Gastroesophageal sphincter (tissue), 4 donors: Measurements from ENCODE around the gene MCM3. TPM values are rescaled to one million over a fixed set of nuclear protein-coding genes. Genes with fewer than 3 reads are reported as not detected.

Experiments used
- ATAC-seq: fragments of 150-250 bp; one replicate; pipeline ENCODE4 v1.9.1; 2016; ENCODE audit warnings: mild to moderate bottlenecking, moderate library complexity
- H3K27ac ChIP-seq, 4 donors: fragments of 200-600 bp; sonication (generic) in 3 of 4; 1 replicate in 3 of 4; 2 replicates in 1 of 4; pipeline ENCODE4 v1.5.1; 2016 to 2019
- H3K27me3 ChIP-seq: fragments of 200-600 bp; sonication (generic); one replicate; pipeline ENCODE4 v1.5.1; 2019
- H3K36me3 ChIP-seq, 2 donors: fragments of 200-600 bp; sonication (generic); one replicate each; pipeline ENCODE4 v1.5.1; 2019; ENCODE audit warnings: control low read depth in 1 of 2
- H3K4me1 ChIP-seq, 3 donors: fragments of 200-600 bp; sonication (generic); 1 replicate in 2 of 3; 2 replicates in 1 of 3; pipeline ENCODE4 v1.5.1; 2016 to 2019; ENCODE audit warnings: control low read depth in 2 of 3
- H3K4me3 ChIP-seq, 2 donors: fragments of 200-600 bp; sonication (generic); one replicate each; pipeline ENCODE4 v1.5.1; 2019; ENCODE audit warnings: mild to moderate bottlenecking in 1 of 2, moderate library complexity in 1 of 2
- H3K9me3 ChIP-seq, 3 donors: fragments of 200-600 bp; sonication (generic); one replicate each; pipeline ENCODE4 v1.5.1; 2017 to 2019; ENCODE audit warnings: control low read depth in 2 of 3
- EP300 ChIP-seq: sonication (generic); formaldehyde crosslinking; IDR thresholded peaks from one replicate; pipeline ENCODE4 v1.6.1; 2017; ENCODE audit warnings: antibody characterized with exemption, mild to moderate bottlenecking
- POLR2A ChIP-seq, 2 donors: fragments of 450-650 bp; IDR thresholded peaks; one replicate each; pipeline ENCODE4 v1.6.1; 2017; ENCODE audit warnings: antibody characterized with exemption in 2 of 2, mild to moderate bottlenecking in 2 of 2, moderate library complexity in 1 of 2
- POLR2AphosphoS5 ChIP-seq: sonication (generic); formaldehyde crosslinking; IDR thresholded peaks from one replicate; pipeline ENCODE4 v1.6.1; 2017; ENCODE audit warnings: antibody characterized with exemption
- WGBS, 2 donors: methylation state at CpG; one replicate each; pipeline ENCODE4 v1.1.5; 2018; ENCODE audit warnings: low coverage in 1 of 2; 5-methylcytosine and 5-hydroxymethylcytosine counted together
- total RNA-seq, 4 donors: library from RNA; depleted of rRNA; stranded (reverse); fragments of >200 nt; gene quantifications; one replicate each; pipeline ENCODE4 v1.1.0, GENCODE V29; 2016
- TF ChIP-seq, protein P1 (sequence below), 4 experiments: fragments of 200-600 bp in 2 of 4; fragments of 450-650 bp in 2 of 4; sonication (generic) in 1 of 4; IDR thresholded peaks; one replicate each; pipeline ENCODE4 v1.5.1; 2017 to 2019; ENCODE audit warnings: antibody characterized with exemption in 4 of 4, mild to moderate bottlenecking in 2 of 4, moderate library complexity in 2 of 4

MCM3 gene
- total RNA-seq, 4 donors from 2014 or later: 36.1 to 53.3 (median 45.4) TPM

DNA sequence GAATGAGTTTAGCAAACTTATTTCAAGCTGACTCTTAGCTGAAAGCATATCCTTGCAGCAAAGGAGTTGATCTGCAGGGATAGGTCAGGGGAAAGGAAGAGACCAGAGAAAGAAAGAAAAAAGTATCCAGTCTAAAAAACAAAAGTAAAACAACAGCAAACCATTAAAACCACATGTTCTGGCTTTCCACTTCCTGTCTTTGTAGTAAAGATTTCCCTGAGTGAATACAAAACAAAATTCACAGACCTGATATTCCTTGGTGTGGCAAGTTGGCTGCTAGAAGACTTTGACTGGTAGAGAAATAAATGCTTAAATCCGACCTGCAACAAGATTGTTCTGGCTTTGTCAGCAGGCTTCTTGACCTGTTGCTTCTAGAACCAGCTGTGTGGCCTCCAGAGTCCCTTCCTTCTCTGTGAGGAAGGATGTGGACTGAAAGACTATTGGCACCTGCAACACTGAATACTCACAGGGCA lies 23.4 kb upstream of the MCM3 start:
- ATAC-seq: no peak
- Histone ChIP-seq H3K27me3 (no peaks in the 10 kb centered on the region), H3K27ac (no peak overlapping the region), H3K4me3 (no peak overlapping the region), H3K36me3 (no peaks in the 10 kb centered on the region), H3K9me3 (no peaks in the 10 kb centered on the region), H3K4me1 (peaks cover 4 to 22% (median 16%) of the 10 kb centered on the region in 3 donors)
- TF ChIP-seq, protein P1, sequence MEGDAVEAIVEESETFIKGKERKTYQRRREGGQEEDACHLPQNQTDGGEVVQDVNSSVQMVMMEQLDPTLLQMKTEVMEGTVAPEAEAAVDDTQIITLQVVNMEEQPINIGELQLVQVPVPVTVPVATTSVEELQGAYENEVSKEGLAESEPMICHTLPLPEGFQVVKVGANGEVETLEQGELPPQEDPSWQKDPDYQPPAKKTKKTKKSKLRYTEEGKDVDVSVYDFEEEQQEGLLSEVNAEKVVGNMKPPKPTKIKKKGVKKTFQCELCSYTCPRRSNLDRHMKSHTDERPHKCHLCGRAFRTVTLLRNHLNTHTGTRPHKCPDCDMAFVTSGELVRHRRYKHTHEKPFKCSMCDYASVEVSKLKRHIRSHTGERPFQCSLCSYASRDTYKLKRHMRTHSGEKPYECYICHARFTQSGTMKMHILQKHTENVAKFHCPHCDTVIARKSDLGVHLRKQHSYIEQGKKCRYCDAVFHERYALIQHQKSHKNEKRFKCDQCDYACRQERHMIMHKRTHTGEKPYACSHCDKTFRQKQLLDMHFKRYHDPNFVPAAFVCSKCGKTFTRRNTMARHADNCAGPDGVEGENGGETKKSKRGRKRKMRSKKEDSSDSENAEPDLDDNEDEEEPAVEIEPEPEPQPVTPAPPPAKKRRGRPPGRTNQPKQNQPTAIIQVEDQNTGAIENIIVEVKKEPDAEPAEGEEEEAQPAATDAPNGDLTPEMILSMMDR (IDR thresholded peaks at IDR 0.05): no peak
- TF ChIP-seq POLR2A (IDR thresholded peaks at IDR 0.05) (no peak), POLR2AphosphoS5 (no peak), EP300 (no peak)
- WGBS, 2 donors: 13 to 33% methylated on average over 1 of the region's 1 CpG

DNA sequence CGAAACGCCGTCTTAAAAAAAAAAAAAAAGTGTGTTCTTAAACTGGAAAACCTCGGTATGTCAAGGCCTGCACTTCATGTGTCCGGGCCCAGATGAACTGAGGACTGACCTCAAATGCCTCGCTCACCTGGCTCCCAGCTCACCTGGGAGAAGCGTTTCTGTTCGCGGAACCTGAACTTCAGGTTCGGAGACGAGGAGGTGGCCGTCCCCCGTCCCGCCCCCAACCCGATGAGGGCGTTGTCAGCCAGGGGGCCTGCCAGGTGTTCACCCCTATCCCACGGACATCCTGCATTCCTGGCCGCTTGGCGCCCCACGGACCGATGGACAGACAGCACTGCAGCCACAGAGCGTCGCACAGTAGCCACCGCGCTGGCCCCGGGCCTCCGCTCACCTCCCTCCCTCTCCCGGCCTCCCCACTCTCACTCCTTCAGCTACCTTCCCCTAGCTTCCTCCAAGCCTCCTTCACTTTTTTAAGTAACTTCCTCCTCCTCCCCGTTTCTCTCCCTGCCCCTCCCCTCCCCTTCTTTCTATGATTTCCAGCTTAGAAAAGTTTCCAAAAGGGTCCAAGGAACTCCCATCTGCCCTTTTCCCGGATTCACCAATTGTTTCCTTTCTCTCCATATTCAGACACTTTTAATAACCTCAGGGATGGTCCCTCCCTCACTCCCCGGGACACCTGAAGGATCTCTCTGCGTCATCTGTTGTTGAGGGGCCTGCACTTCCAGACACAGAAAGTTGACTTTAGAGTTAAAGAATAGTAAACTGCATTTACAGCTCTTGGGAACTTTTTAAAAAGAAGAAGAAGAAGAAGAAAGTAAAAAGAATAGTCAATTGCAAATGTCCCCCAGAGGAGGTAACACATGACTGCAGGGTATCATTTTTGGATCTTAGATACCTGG lies 22.7 kb upstream of the MCM3 start:
- ATAC-seq: no peak
- TF ChIP-seq EP300: no peak
- no peak for TF ChIP-seq POLR2AphosphoS5
- no peak for TF ChIP-seq POLR2A (IDR thresholded peaks at IDR 0.05)
- TF ChIP-seq, protein P1 (IDR thresholded peaks at IDR 0.05): no peak
- H3K27ac ChIP-seq: no peak overlapping the region
- H3K4me1 ChIP-seq: peaks cover 4 to 22% (median 16%) of the 10 kb centered on the region in 3 donors
- H3K4me3 ChIP-seq: no peak overlapping the region
- H3K27me3 ChIP-seq: no peaks in the 10 kb centered on the region
- no peaks in the 10 kb centered on the region for H3K36me3 ChIP-seq
- WGBS, 2 donors: 58 to 70% methylated on average over 12 to 28 of the region's 32 CpGs
- H3K9me3 ChIP-seq: no peaks in the 10 kb centered on the region

DNA sequence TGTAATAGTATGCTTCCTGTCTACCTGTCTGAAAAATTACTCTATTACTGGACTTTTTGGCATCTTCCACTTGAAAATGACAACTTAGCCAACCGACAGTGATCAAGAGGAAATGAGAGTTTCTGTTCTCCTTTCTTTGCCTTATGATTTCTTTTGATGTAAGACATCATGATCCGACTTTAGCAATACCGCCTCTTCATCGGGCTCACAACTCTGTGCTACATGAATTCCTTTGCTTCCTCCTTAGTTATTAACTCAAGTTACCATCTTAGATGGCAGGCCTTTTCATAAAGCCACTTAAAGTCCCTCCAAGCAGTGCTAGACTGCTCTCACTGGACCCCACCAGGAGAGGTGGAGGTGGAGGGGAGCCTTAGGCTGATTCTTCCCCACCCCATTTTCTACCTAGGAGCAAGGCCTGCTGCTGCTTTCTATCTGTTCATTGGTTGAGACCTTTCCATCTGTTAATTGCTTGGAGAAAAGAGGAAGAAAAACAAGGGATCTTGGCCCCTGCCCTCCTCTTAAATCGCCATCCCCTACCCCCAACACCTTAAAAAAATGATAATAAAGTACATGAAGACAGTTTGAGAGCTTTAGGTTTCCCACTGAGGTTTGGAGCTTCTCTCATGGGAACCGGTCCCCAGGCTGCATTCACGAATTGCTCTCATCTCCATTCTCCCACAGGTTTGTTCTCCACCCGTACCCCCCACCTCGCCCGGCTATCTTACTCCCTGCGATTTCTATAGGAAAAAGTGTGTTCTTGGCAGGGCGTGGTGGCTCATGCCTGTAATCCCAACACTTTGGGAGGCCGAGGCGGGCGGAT lies 21.6 kb upstream of the MCM3 start:
- Histone ChIP-seq H3K4me1 (peaks cover 4 to 22% (median 16%) of the 10 kb centered on the region in 3 donors), H3K36me3 (no peaks in the 10 kb centered on the region), H3K27me3 (no peaks in the 10 kb centered on the region), H3K27ac (peak overlapping the region in 3 of 4 donors; percentile 45 to 74 (median 68)), H3K4me3 (no peak overlapping the region), H3K9me3 (no peaks in the 10 kb centered on the region)
- TF ChIP-seq EP300 (no peak), POLR2AphosphoS5 (no peak), POLR2A (IDR thresholded peaks at IDR 0.05) (no peak)
- TF ChIP-seq, protein P1 (IDR thresholded peaks at IDR 0.05): no peak
- WGBS, 2 donors: 84 to 92% methylated on average over 11 to 14 of the region's 15 CpGs
- no peak for ATAC-seq

DNA sequence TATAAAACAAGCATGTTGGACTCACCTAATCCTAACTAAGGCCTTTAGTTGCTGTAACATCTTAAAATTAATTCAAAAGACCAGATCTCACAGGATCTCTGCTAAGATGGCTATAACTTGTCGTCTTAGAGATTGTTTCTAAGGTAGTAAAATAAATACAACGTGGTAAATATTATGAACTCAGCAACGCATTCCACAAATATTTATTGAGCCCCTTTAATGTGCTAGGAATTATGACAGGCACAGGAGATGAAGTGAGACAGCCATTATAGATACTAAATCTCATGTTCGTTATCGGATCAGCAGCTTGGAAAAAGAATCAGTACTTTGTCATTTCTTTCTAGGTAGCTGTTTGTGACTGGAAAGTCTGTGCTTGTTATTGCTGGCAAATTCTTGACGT lies 20.9 kb upstream of the MCM3 start:
- Histone ChIP-seq H3K27me3 (no peaks in the 10 kb centered on the region), H3K36me3 (no peaks in the 10 kb centered on the region), H3K9me3 (no peaks in the 10 kb centered on the region), H3K4me3 (no peak overlapping the region), H3K4me1 (peaks cover 4 to 22% (median 16%) of the 10 kb centered on the region in 3 donors), H3K27ac (peak overlapping the region; percentile 45 to 74 (median 58))
- TF ChIP-seq, protein P1 (IDR thresholded peaks at IDR 0.05): no peak
- no peak for TF ChIP-seq EP300
- TF ChIP-seq POLR2A (IDR thresholded peaks at IDR 0.05): no peak
- no peak for TF ChIP-seq POLR2AphosphoS5
- WGBS, 2 donors: 7 to 18% methylated on average over 6 of the region's 6 CpGs
- ATAC-seq: no peak
